ENCODE measurements around the gene COX4I1. TPM values are rescaled to one million over a fixed set of nuclear protein-coding genes. Genes with fewer than 3 reads are reported as not detected.

Gene COX4I1
- total RNA-seq, 4 donors from 2014 or later = 516 to 726 (median 632) TPM

- 54 to 72% methylated on average over 7 to 15 of the region's 15 CpGs for WGBS, 2 donors
- Histone ChIP-seq H3K4me3 (replicated peaks in 1 of 3) (no peak overlapping the region), H3K36me3 (no peaks in the 10 kb centered on the region), H3K9me3 (no peaks in the 10 kb centered on the region), H3K27ac (no peak overlapping the region), H3K4me1 (peaks cover 20 to 29% of the 10 kb centered on the region in 2 donors), H3K27me3 (no peaks in the 10 kb centered on the region)
- no peak for DNase-seq
- TF ChIP-seq POLR2A (IDR thresholded peaks at IDR 0.05) = no peak
- no peak for TF ChIP-seq CTCF (IDR thresholded peaks at IDR 0.05)
- intact Hi-C loops (cut with DNase I) = no loop called here
Measured at GRCh38 chr16:85751698-85752501, 47.6 kb upstream of the COX4I1 start.

GRCh38 chr16:85752511-85753420, 46.7 kb upstream of the COX4I1 start:
- TF ChIP-seq POLR2A (IDR thresholded peaks at IDR 0.05) = no peak
- TF ChIP-seq CTCF (IDR thresholded peaks at IDR 0.05) = no peak
- intact Hi-C loops (cut with DNase I) = no loop called here
- DNase-seq = peak in 1 of 2 donors; percentile 8
- no peak overlapping the region for H3K27ac ChIP-seq
- H3K27me3 ChIP-seq = no peaks in the 10 kb centered on the region
- no peaks in the 10 kb centered on the region for H3K9me3 ChIP-seq
- no peaks in the 10 kb centered on the region for H3K36me3 ChIP-seq
- WGBS, 2 donors = 76 to 85% methylated on average over 15 to 20 of the region's 21 CpGs
- H3K4me3 ChIP-seq (replicated peaks in 1 of 3) = no peak overlapping the region
- H3K4me1 ChIP-seq = peaks cover 20 to 29% of the 10 kb centered on the region in 2 donors

- TF ChIP-seq CTCF (IDR thresholded peaks at IDR 0.05) = no peak
- TF ChIP-seq POLR2A (IDR thresholded peaks at IDR 0.05) = no peak
- H3K4me3 ChIP-seq (replicated peaks in 1 of 3) = no peak overlapping the region
- no peaks in the 10 kb centered on the region for H3K9me3 ChIP-seq
- no peaks in the 10 kb centered on the region for H3K36me3 ChIP-seq
- H3K27me3 ChIP-seq = no peaks in the 10 kb centered on the region
- no peak for DNase-seq
- intact Hi-C loops (cut with DNase I) = no loop called here
- 75 to 76% methylated on average over 6 of the region's 6 CpGs for WGBS, 2 donors
- H3K4me1 ChIP-seq = peaks cover 20 to 29% of the 10 kb centered on the region in 2 donors
- H3K27ac ChIP-seq = no peak overlapping the region
Measured at GRCh38 chr16:85753559-85753958, 45.9 kb upstream of the COX4I1 start.

GRCh38 chr16:85753976-85754375, 45.5 kb upstream of the COX4I1 start:
- no peak for TF ChIP-seq CTCF (IDR thresholded peaks at IDR 0.05)
- no peak for TF ChIP-seq POLR2A (IDR thresholded peaks at IDR 0.05)
- Histone ChIP-seq H3K36me3 (no peaks in the 10 kb centered on the region), H3K4me3 (replicated peaks in 1 of 3) (no peak overlapping the region), H3K27ac (peak overlapping the region in 1 of 3 donors; percentile 58), H3K9me3 (no peaks in the 10 kb centered on the region), H3K4me1 (peaks cover 20 to 29% of the 10 kb centered on the region in 2 donors), H3K27me3 (no peaks in the 10 kb centered on the region)
- intact Hi-C loops (cut with DNase I) = no loop called here
- WGBS, 2 donors = 70 to 72% methylated on average over 3 to 7 of the region's 7 CpGs
- peak; percentile 54 to 57 for DNase-seq

Data from thyroid gland (tissue), 4 donors.